Activated T-helper 2 cell treated with anti-CD3 and anti-CD28 coated beads, Interferon-gamma antibody, Interleukin-2, Interleukin-4, amounts not matched to agents 10 μg/mL and 5 μg/mL and 100 μg/mL, durations not matched to agents 14 hours and 24 hours and 36 hours (primary cell): ENCODE data around the gene OSBPL10. TPM values are rescaled to one million over a fixed set of nuclear protein-coding genes. Genes with fewer than 3 reads are reported as not detected.

Experiments used
- DNase-seq: peaks from one replicate; pipeline ENCODE4 v3.0.0; 2021; ENCODE audit warnings: low spot score
- H3K27ac Mint-ChIP-seq: one replicate; pipeline ENCODE4 v1.8.0; 2021; ENCODE audit warnings: mixed read lengths
- H3K27me3 Mint-ChIP-seq: one replicate; pipeline ENCODE4 v1.8.0; 2021; ENCODE audit warnings: low read depth, mixed read lengths
- H3K36me3 Mint-ChIP-seq: one replicate; pipeline ENCODE4 v1.8.0; 2021; ENCODE audit warnings: low read depth, mixed read lengths
- H3K4me1 Mint-ChIP-seq: one replicate; pipeline ENCODE4 v1.8.0; 2021; ENCODE audit warnings: low read depth, mixed read lengths
- H3K4me3 Mint-ChIP-seq: one replicate; pipeline ENCODE4 v1.8.0; 2021; ENCODE audit warnings: low read depth, mild to moderate bottlenecking, moderate library complexity, mixed read lengths
- H3K9me3 Mint-ChIP-seq: one replicate; pipeline ENCODE4 v1.8.0; 2021; ENCODE audit warnings: mixed read lengths
- intact Hi-C: fragments of 100-400 bp; cut with micrococcal nuclease; formaldehyde crosslinking; loops from one replicate; pipeline ENCODE4 v1.15.1; 2023
- total RNA-seq: library from RNA; stranded (reverse); gene quantifications from 2 replicates; pipeline ENCODE4 v1.2.3, GENCODE V29; 2022

The OSBPL10 gene
- total RNA-seq, 1 donor from 2014 or later: 42.5 TPM

- H3K27me3 Mint-ChIP-seq: no peaks in the 10 kb centered on the region
- no peaks in the 10 kb centered on the region for H3K9me3 Mint-ChIP-seq
- intact Hi-C loops: no loop called here
- no peak overlapping the region for H3K4me3 Mint-ChIP-seq
- H3K27ac Mint-ChIP-seq: no peak overlapping the region
- no peak for DNase-seq
- peaks cover 22% of the 10 kb centered on the region for H3K4me1 Mint-ChIP-seq
- peaks cover 3% of the 10 kb centered on the region for H3K36me3 Mint-ChIP-seq
Observed at GRCh38 chr3:31906182-31906581, 74.9 kb downstream of the OSBPL10 start.

GRCh38 chr3:31903686-31904431 is 77.2 kb downstream of the OSBPL10 start:
- Mint-ChIP-seq H3K36me3 (peaks cover 3% of the 10 kb centered on the region), H3K9me3 (no peaks in the 10 kb centered on the region), H3K4me3 (no peak overlapping the region), H3K4me1 (peaks cover 30% of the 10 kb centered on the region), H3K27me3 (no peaks in the 10 kb centered on the region), H3K27ac (no peak overlapping the region)
- intact Hi-C loops: no loop called here
- no peak for DNase-seq

GRCh38 chr3:31900583-31900982 is 80.5 kb downstream of the OSBPL10 start:
- intact Hi-C loops: no loop called here
- H3K9me3 Mint-ChIP-seq: no peaks in the 10 kb centered on the region
- peak overlapping the region; percentile 35 for H3K27ac Mint-ChIP-seq
- H3K4me1 Mint-ChIP-seq: peaks cover 24% of the 10 kb centered on the region
- DNase-seq: no peak
- no peaks in the 10 kb centered on the region for H3K36me3 Mint-ChIP-seq
- H3K27me3 Mint-ChIP-seq: no peaks in the 10 kb centered on the region
- H3K4me3 Mint-ChIP-seq: no peak overlapping the region

- Mint-ChIP-seq H3K9me3 (no peaks in the 10 kb centered on the region), H3K27me3 (peaks cover 3% of the 10 kb centered on the region), H3K27ac (no peak overlapping the region), H3K4me3 (no peak overlapping the region), H3K4me1 (peaks cover 11% of the 10 kb centered on the region), H3K36me3 (no peaks in the 10 kb centered on the region)
- DNase-seq: no peak
- intact Hi-C loops: no loop called here
Observed at GRCh38 chr3:31896648-31897433, 84.2 kb downstream of the OSBPL10 start.

- Mint-ChIP-seq H3K27ac (no peak overlapping the region), H3K9me3 (no peaks in the 10 kb centered on the region), H3K4me3 (no peak overlapping the region), H3K27me3 (peaks cover 4% of the 10 kb centered on the region), H3K36me3 (no peaks in the 10 kb centered on the region), H3K4me1 (peaks cover 6% of the 10 kb centered on the region)
- intact Hi-C loops: no loop called here
- DNase-seq: no peak
Observed at GRCh38 chr3:31896026-31896425, 85.0 kb downstream of the OSBPL10 start.

GRCh38 chr3:31895471-31895870 is 85.6 kb downstream of the OSBPL10 start:
- no peak for DNase-seq

GRCh38 chr3:31892916-31893573 is 88.0 kb downstream of the OSBPL10 start:
- no peak for DNase-seq
- no peaks in the 10 kb centered on the region for H3K4me1 Mint-ChIP-seq
- intact Hi-C loops: no loop called here
- H3K27ac Mint-ChIP-seq: no peak overlapping the region
- H3K27me3 Mint-ChIP-seq: peaks cover 4% of the 10 kb centered on the region
- H3K9me3 Mint-ChIP-seq: no peaks in the 10 kb centered on the region
- no peak overlapping the region for H3K4me3 Mint-ChIP-seq
- no peaks in the 10 kb centered on the region for H3K36me3 Mint-ChIP-seq

More at GRCh38 chr3:31895471-31895870, 85.6 kb downstream of the OSBPL10 start:
- H3K4me1 Mint-ChIP-seq: peaks cover 3% of the 10 kb centered on the region
- no peak overlapping the region for H3K27ac Mint-ChIP-seq
- intact Hi-C loops: no loop called here
- no peaks in the 10 kb centered on the region for H3K36me3 Mint-ChIP-seq
- no peak overlapping the region for H3K4me3 Mint-ChIP-seq
- H3K9me3 Mint-ChIP-seq: no peaks in the 10 kb centered on the region
- H3K27me3 Mint-ChIP-seq: peaks cover 4% of the 10 kb centered on the region

GRCh38 chr3:31892500-31892899 is 88.6 kb downstream of the OSBPL10 start:
- peaks cover 4% of the 10 kb centered on the region for H3K27me3 Mint-ChIP-seq
- no peak overlapping the region for H3K27ac Mint-ChIP-seq
- no peaks in the 10 kb centered on the region for H3K4me1 Mint-ChIP-seq
- H3K36me3 Mint-ChIP-seq: no peaks in the 10 kb centered on the region
- H3K9me3 Mint-ChIP-seq: no peaks in the 10 kb centered on the region
- intact Hi-C loops: no loop called here
- DNase-seq: no peak
- no peak overlapping the region for H3K4me3 Mint-ChIP-seq

GRCh38 chr3:31891876-31892455 is 89.1 kb downstream of the OSBPL10 start:
- Mint-ChIP-seq H3K27ac (no peak overlapping the region), H3K27me3 (peaks cover 4% of the 10 kb centered on the region), H3K4me1 (no peaks in the 10 kb centered on the region), H3K9me3 (no peaks in the 10 kb centered on the region), H3K36me3 (no peaks in the 10 kb centered on the region), H3K4me3 (no peak overlapping the region)
- DNase-seq: no peak
- intact Hi-C loops: no loop called here

- H3K9me3 Mint-ChIP-seq: no peaks in the 10 kb centered on the region
- intact Hi-C loops: no loop called here
- no peaks in the 10 kb centered on the region for H3K36me3 Mint-ChIP-seq
- H3K27ac Mint-ChIP-seq: no peak overlapping the region
- peaks cover 4% of the 10 kb centered on the region for H3K27me3 Mint-ChIP-seq
- DNase-seq: no peak
- no peak overlapping the region for H3K4me3 Mint-ChIP-seq
- no peaks in the 10 kb centered on the region for H3K4me1 Mint-ChIP-seq
Observed at GRCh38 chr3:31890742-31891469, 90.2 kb downstream of the OSBPL10 start.

GRCh38 chr3:31890007-31890406 is 91.1 kb downstream of the OSBPL10 start:
- no peaks in the 10 kb centered on the region for H3K36me3 Mint-ChIP-seq
- intact Hi-C loops: no loop called here

GRCh38 chr3:31885235-31885634 is 95.8 kb downstream of the OSBPL10 start:
- Mint-ChIP-seq H3K4me3 (no peak overlapping the region), H3K27me3 (no peaks in the 10 kb centered on the region), H3K4me1 (no peaks in the 10 kb centered on the region)

More at GRCh38 chr3:31890007-31890406, 91.1 kb downstream of the OSBPL10 start:
- Mint-ChIP-seq H3K4me3 (no peak overlapping the region), H3K27me3 (peaks cover 4% of the 10 kb centered on the region), H3K4me1 (no peaks in the 10 kb centered on the region), H3K9me3 (no peaks in the 10 kb centered on the region), H3K27ac (no peak overlapping the region)
- no peak for DNase-seq

More at GRCh38 chr3:31885235-31885634, 95.8 kb downstream of the OSBPL10 start:
- DNase-seq: no peak
- Mint-ChIP-seq H3K27ac (no peak overlapping the region), H3K36me3 (no peaks in the 10 kb centered on the region), H3K9me3 (no peaks in the 10 kb centered on the region)
- intact Hi-C loops: no loop called here
